ENCODE measurements around the gene ITGB5.
A peak's percentile ranks its signal among the peaks of the same experiment; 100 is the strongest.

Gene ITGB5

DNA sequence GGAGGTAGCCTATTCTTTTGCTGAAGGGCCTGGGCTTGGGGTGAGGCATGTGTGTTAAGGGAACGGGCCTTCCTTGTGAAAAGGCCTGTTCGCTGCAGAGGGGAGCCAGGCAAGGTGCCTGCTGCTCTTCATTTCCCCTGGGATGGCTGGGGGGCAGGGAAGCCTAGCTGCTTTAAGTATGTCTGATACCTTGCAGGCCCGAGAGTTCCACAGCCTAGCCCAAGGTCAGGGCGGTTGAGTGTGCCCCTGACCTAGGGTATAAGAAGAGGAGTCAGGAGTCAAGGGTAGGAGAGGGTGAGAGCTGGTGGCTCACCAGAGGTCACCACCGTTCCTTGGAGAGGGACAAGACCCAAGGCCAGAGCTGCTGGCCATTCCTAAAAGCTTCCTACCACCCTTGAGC, 110.3 kb downstream of the ITGB5 start:
- TF ChIP-seq, protein P1, sequence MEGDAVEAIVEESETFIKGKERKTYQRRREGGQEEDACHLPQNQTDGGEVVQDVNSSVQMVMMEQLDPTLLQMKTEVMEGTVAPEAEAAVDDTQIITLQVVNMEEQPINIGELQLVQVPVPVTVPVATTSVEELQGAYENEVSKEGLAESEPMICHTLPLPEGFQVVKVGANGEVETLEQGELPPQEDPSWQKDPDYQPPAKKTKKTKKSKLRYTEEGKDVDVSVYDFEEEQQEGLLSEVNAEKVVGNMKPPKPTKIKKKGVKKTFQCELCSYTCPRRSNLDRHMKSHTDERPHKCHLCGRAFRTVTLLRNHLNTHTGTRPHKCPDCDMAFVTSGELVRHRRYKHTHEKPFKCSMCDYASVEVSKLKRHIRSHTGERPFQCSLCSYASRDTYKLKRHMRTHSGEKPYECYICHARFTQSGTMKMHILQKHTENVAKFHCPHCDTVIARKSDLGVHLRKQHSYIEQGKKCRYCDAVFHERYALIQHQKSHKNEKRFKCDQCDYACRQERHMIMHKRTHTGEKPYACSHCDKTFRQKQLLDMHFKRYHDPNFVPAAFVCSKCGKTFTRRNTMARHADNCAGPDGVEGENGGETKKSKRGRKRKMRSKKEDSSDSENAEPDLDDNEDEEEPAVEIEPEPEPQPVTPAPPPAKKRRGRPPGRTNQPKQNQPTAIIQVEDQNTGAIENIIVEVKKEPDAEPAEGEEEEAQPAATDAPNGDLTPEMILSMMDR (IDR thresholded peaks at IDR 0.05; ENCODE audit: low read depth, low read length): no peak
- H3K4me3 ChIP-seq (replicated peaks in 1 of 2; ENCODE audit: low read depth in 2 of 2, low read length in 2 of 2): no peak overlapping the region
- DNase-seq (ENCODE audit: low read depth in 2 of 2): no peak

- TF ChIP-seq, protein P1 (IDR thresholded peaks at IDR 0.05; ENCODE audit: low read depth, low read length): no peak
These were observed 111.3 kb downstream of the ITGB5 start for GRCh38 chr3:124775877-124776276.

DNA sequence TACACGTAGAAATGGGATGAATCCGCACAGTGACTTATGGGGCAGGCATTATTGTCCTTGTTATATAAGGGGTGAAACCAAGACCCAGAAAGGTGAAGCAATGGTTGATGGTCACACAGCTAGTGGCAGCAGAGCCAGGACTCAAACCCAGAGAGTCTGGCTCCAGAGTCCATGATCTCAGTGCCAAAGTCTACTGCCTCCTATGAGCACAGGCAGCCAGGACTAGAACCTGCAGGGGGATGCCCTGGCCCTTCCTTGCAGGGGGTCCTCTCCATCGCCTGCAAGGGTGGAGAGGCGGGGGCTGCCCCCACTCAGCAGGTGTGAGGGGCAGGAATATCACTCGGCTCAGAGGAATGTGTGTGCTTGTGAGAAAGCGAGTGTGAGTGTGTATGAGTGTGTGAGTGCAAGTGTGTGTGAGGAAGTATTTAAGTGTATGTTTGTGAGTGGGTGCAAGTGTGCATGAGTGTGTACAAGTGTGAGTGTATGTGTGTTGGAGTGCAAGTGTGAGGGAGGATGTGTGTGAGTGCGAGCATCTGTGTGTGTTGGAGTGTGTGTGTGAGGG, 112.2 kb downstream of the ITGB5 start:
- H3K4me3 ChIP-seq (replicated peaks in 1 of 2; ENCODE audit: low read depth in 2 of 2, low read length in 2 of 2): no peak overlapping the region
- no peak for DNase-seq (ENCODE audit: low read depth in 2 of 2)
- TF ChIP-seq, protein P1 (IDR thresholded peaks at IDR 0.05; ENCODE audit: low read depth, low read length): no peak

More at GRCh38 chr3:124775877-124776276, 111.3 kb downstream of the ITGB5 start:
- no peak for DNase-seq (ENCODE audit: low read depth in 2 of 2)
- H3K4me3 ChIP-seq (replicated peaks in 1 of 2; ENCODE audit: low read depth in 2 of 2, low read length in 2 of 2): no peak overlapping the region

DNA sequence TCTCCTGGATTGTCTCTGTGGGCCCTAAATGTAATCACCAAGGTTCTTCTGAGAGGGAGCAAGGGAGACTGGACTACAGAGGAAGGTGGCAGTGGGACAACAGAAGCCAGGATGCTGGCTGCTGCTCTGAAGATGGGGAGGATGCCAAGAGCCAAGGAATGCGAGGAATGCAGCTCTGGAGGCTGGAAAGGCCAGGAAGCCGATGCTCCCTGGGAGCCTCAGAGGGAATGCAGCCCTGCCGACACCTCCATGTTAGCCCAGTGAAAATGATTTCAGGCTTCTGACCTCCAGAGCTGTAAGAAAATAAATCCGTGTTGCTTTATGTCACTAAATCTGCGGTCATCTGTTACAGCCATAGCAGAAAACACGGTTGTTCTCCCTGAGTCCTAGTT, 112.8 kb downstream of the ITGB5 start:
- peak; percentile 66 to 85 for DNase-seq (ENCODE audit: low read depth in 2 of 2)
- no peak overlapping the region for H3K4me3 ChIP-seq (replicated peaks in 1 of 2; ENCODE audit: low read depth in 2 of 2, low read length in 2 of 2)
- TF ChIP-seq, protein P1 (IDR thresholded peaks at IDR 0.05; ENCODE audit: low read depth, low read length): no peak

- H3K4me3 ChIP-seq (replicated peaks in 1 of 2; ENCODE audit: low read depth in 2 of 2, low read length in 2 of 2): no peak overlapping the region
- TF ChIP-seq, protein P1 (IDR thresholded peaks at IDR 0.05; ENCODE audit: low read depth, low read length): no peak
- no peak for DNase-seq (ENCODE audit: low read depth in 2 of 2)
These were observed 113.5 kb downstream of the ITGB5 start for GRCh38 chr3:124773351-124774326.

GRCh38 chr3:124772081-124772831, 114.9 kb downstream of the ITGB5 start:
- TF ChIP-seq, protein P1 (IDR thresholded peaks at IDR 0.05; ENCODE audit: low read depth, low read length): no peak
- H3K4me3 ChIP-seq (replicated peaks in 1 of 2; ENCODE audit: low read depth in 2 of 2, low read length in 2 of 2): no peak overlapping the region
- peak; percentile 70 to 76 for DNase-seq (ENCODE audit: low read depth in 2 of 2)

Measured in cardiac fibroblast (primary cell).